Naive thymus-derived CD4-positive, alpha-beta T cell (primary cell): ENCODE data around the gene CHAC1. TPM values are rescaled to one million over a fixed set of nuclear protein-coding genes. Genes with fewer than 3 reads are reported as not detected.

Experiments used
- ATAC-seq: fragments of 150-1000 bp; cut with Tn5 transposase; 2 replicates; pipeline ENCODE4 v1.10.0; 2021; ENCODE audit warnings: mild to moderate bottlenecking, moderate library complexity
- CTCF ChIA-PET: fragments of 350-600 bp; sonication (Branson Sonifier 250); formaldehyde crosslinking; loops from one replicate; lab custom pipeline; 2021; ENCODE audit warnings: antibody characterized with exemption; lab: Charles Lee
- POLR2A ChIA-PET: fragments of 350-600 bp; sonication (Branson Sonifier 250); formaldehyde crosslinking; loops from one replicate; lab custom pipeline; 2021; ENCODE audit warnings: antibody characterized with exemption, inconsistent platforms; lab: Charles Lee
- DNase-seq, 9 donors: peaks; one replicate each; pipeline versions ENCODE4 v3.0.0 to v3.0.0-alpha.2; 2020 to 2022; ENCODE audit warnings: mixed read lengths in 1 of 9
- H3K27ac ChIP-seq: one replicate; pipeline ENCODE4 v1.7.0; 2013; ENCODE audit warnings: mild to moderate bottlenecking, low read depth, low read length, moderate library complexity
- H3K27me3 ChIP-seq, 2 donors: one replicate each; pipeline ENCODE4 v1.7.0; 2013; ENCODE audit warnings: low read length in 2 of 2, mild to moderate bottlenecking in 2 of 2, moderate library complexity in 2 of 2; ENCODE audit not compliant: control insufficient read depth in 2 of 2, insufficient read depth in 2 of 2
- H3K36me3 ChIP-seq, 3 experiments: 1 replicate in 2 of 3; 2 replicates in 1 of 3; pipeline ENCODE4 v1.7.0; 2013; ENCODE audit warnings: low read length in 3 of 3, mild to moderate bottlenecking in 3 of 3, moderate library complexity in 1 of 3; ENCODE audit not compliant: insufficient read depth in 3 of 3, control insufficient read depth in 2 of 3
- H3K4me1 ChIP-seq, 2 donors: one replicate each; pipeline ENCODE4 v1.7.0; 2013; ENCODE audit warnings: low read length in 2 of 2, mild to moderate bottlenecking in 2 of 2, moderate library complexity in 1 of 2; ENCODE audit not compliant: control insufficient read depth in 2 of 2, insufficient read depth in 2 of 2
- H3K4me3 ChIP-seq: 2 replicates; pipeline ENCODE4 v1.7.0; 2013; ENCODE audit warnings: mild to moderate bottlenecking, low read length
- H3K9me3 ChIP-seq, 3 experiments: 1 replicate in 2 of 3; 2 replicates in 1 of 3; pipeline ENCODE4 v1.7.0; 2013; ENCODE audit warnings: low read length in 3 of 3; ENCODE audit not compliant: control insufficient read depth in 2 of 3
- H3K27ac Mint-ChIP-seq, 9 donors: one replicate each; pipeline ENCODE4 v1.8.0; 2020 to 2022; ENCODE audit warnings: mixed read lengths in 9 of 9, mild to moderate bottlenecking in 8 of 9, moderate library complexity in 5 of 9, inconsistent platforms in 2 of 9
- H3K27me3 Mint-ChIP-seq, 5 donors: one replicate each; pipeline ENCODE4 v1.8.0; 2021 to 2022; ENCODE audit warnings: mixed read lengths in 5 of 5, mild to moderate bottlenecking in 1 of 5
- H3K36me3 Mint-ChIP-seq, 5 donors: one replicate each; pipeline ENCODE4 v1.8.0; 2020 to 2022; ENCODE audit warnings: mixed read lengths in 5 of 5, mild to moderate bottlenecking in 3 of 5, inconsistent platforms in 1 of 5
- H3K4me1 Mint-ChIP-seq, 7 donors: one replicate each; pipeline ENCODE4 v1.8.0; 2020 to 2022; ENCODE audit warnings: mixed read lengths in 7 of 7, mild to moderate bottlenecking in 3 of 7, inconsistent platforms in 1 of 7
- H3K4me3 Mint-ChIP-seq, 10 donors: one replicate each; pipeline ENCODE4 v1.8.0; 2020 to 2022; ENCODE audit warnings: mild to moderate bottlenecking in 10 of 10, mixed read lengths in 10 of 10, moderate library complexity in 6 of 10, inconsistent platforms in 2 of 10
- H3K9me3 Mint-ChIP-seq, 11 donors: one replicate each; pipeline ENCODE4 v1.8.0; 2020 to 2022; ENCODE audit warnings: mixed read lengths in 11 of 11, mild to moderate bottlenecking in 4 of 11, inconsistent platforms in 1 of 11, moderate library complexity in 1 of 11
- intact Hi-C, 2 donors: fragments of 100-400 bp; cut with micrococcal nuclease; formaldehyde crosslinking; loops; one replicate each; pipeline ENCODE4 v1.15.1; 2023
- polyA plus RNA-seq, 2 donors: library from polyadenylated mRNA; unstranded; fragments of 300-500 nt; fragmentation: Illumina TruSeq; gene quantifications; one replicate each; pipeline ENCODE4 v1.2.3, GENCODE V29; 2021
- total RNA-seq, 6 experiments: library from RNA in 5 of 6; stranded (reverse) in 5 of 6; gene quantifications; 1 replicate in 5 of 6; 2 replicates in 1 of 6; pipeline ENCODE4 v1.2.3 and lab custom pipeline; 2021 to 2026

Gene CHAC1
- total and polyA plus RNA-seq, 7 experiments from 2014 or later, result 0.24 to 5.7 (median 0.86) TPM; not detected in 1

DNA sequence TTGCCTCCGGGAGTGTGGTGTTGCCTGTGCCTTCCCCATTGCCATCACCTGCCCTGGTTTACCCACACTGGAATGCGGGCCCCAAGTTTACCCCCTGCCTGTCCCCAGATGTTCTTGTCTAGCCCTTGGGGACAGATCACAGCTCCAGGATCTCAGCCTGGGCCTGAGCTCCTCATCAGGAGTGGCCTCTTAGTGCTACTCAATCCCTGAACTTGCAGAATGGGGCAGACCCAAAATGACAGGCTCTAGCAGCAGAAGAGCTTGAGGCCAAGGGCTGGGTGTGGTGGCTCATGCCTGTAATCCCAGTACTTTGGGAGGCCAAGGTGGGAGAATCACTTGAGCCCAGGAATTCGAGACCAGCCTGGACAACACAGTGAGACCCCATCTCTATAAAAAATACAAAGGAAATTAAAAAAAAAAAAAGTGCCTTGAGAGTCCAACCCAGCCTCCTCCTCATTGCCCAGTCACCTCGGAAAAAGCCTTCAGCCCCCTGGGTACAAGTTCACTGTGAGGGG is 3.8 kb downstream of the CHAC1 start:
- no peak overlapping the region for H3K4me3 ChIP-seq
- H3K36me3 Mint-ChIP-seq, result peaks cover 0 to 8% (median 0%) of the 10 kb centered on the region in 5 donors
- no peaks in the 10 kb centered on the region for H3K9me3 ChIP-seq
- no peak overlapping the region for H3K27ac Mint-ChIP-seq
- H3K36me3 ChIP-seq, result no peaks in the 10 kb centered on the region
- H3K27ac ChIP-seq, result no peak overlapping the region
- H3K4me1 ChIP-seq, result peaks cover 10 to 12% of the 10 kb centered on the region in 2 donors
- peaks cover 12 to 36% (median 15%) of the 10 kb centered on the region in 7 donors for H3K4me1 Mint-ChIP-seq
- H3K4me3 Mint-ChIP-seq, result no peak overlapping the region
- ChIA-PET CTCF (no interaction called here), POLR2A (interaction anchor here (1.4 kb wide), 1 partner anchor 15 kb away, joined by 6 read pairs; no protein-coding TSS in a partner anchor)
- no peaks in the 10 kb centered on the region for H3K27me3 ChIP-seq
- ATAC-seq, result no peak
- intact Hi-C loops, result no loop called here
- DNase-seq, result no peak
- no peaks in the 10 kb centered on the region for H3K27me3 Mint-ChIP-seq
- peaks cover 0 to 2% (median 0%) of the 10 kb centered on the region in 11 donors for H3K9me3 Mint-ChIP-seq

DNA sequence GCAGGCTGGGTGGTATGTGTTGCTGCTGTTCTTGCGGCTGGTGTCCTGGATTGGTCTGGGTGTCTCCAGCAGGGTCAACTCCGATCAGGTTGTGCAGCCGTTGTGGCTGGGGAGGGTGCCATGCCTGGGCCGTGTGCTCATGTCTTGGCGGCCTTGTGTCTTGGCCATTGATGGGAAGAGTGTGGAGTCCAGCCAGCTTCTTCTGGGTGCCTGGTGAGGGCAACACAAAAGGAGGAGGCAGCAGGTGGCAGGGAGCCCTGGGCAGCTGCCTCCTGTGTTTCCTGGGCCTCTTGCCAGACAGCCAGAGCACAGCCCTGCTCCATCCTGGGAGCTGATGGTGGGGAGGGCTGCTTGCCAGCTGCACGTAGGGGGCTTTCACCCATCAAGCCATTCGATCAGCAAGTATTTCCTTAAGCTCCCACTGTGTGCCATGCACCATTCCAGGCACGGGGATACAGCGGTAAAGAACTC is 4.3 kb downstream of the CHAC1 start:
- CTCF ChIA-PET, result no interaction called here
- DNase-seq (no peak), ATAC-seq (no peak)
- no peak overlapping the region for H3K27ac ChIP-seq
- H3K4me3 ChIP-seq, result no peak overlapping the region
- H3K36me3 Mint-ChIP-seq, result peaks cover 0 to 8% (median 0%) of the 10 kb centered on the region in 5 donors
- H3K4me1 ChIP-seq, result peaks cover 5 to 7% of the 10 kb centered on the region in 2 donors
- no peak overlapping the region for H3K4me3 Mint-ChIP-seq
- H3K27me3 ChIP-seq, result no peaks in the 10 kb centered on the region
- peaks cover 11 to 31% (median 15%) of the 10 kb centered on the region in 7 donors for H3K4me1 Mint-ChIP-seq
- H3K9me3 ChIP-seq, result no peaks in the 10 kb centered on the region
- peak overlapping the region in 1 of 9 donors; percentile 50 for H3K27ac Mint-ChIP-seq
- POLR2A ChIA-PET, result interaction anchor here (1.4 kb wide), 1 partner anchor 15 kb away, joined by 6 read pairs; no protein-coding TSS in a partner anchor
- H3K36me3 ChIP-seq, result no peaks in the 10 kb centered on the region
- peaks cover 0 to 2% (median 0%) of the 10 kb centered on the region in 11 donors for H3K9me3 Mint-ChIP-seq
- H3K27me3 Mint-ChIP-seq, result no peaks in the 10 kb centered on the region
- intact Hi-C loops, result no loop called here

GRCh38 chr15:40958146-40958545 is 4.9 kb downstream of the CHAC1 start:
- Mint-ChIP-seq H3K27ac (no peak overlapping the region), H3K36me3 (peaks cover 0 to 8% (median 0%) of the 10 kb centered on the region in 5 donors), H3K27me3 (peaks cover 0 to 3% (median 0%) of the 10 kb centered on the region in 5 donors), H3K4me3 (peak overlapping the region in 1 of 10 donors; percentile 1), H3K4me1 (peaks cover 10 to 28% (median 13%) of the 10 kb centered on the region in 7 donors), H3K9me3 (peaks cover 0 to 1% (median 0%) of the 10 kb centered on the region in 11 donors)
- ATAC-seq, result no peak
- no peaks in the 10 kb centered on the region for H3K9me3 ChIP-seq
- peaks cover 3 to 7% of the 10 kb centered on the region in 2 donors for H3K4me1 ChIP-seq
- H3K36me3 ChIP-seq, result no peaks in the 10 kb centered on the region
- DNase-seq, result no peak
- intact Hi-C loops, result no loop called here
- CTCF ChIA-PET, result no interaction called here
- POLR2A ChIA-PET, result no interaction called here
- no peak overlapping the region for H3K27ac ChIP-seq
- no peaks in the 10 kb centered on the region for H3K27me3 ChIP-seq
- H3K4me3 ChIP-seq, result no peak overlapping the region

GRCh38 chr15:40958723-40959122 is 5.5 kb downstream of the CHAC1 start:
- intact Hi-C loops, result no loop called here
- Mint-ChIP-seq H3K27ac (peak overlapping the region in 2 of 9 donors; percentile 11 to 16), H3K9me3 (no peaks in the 10 kb centered on the region), H3K4me3 (peak overlapping the region in 1 of 10 donors; percentile 9), H3K36me3 (peaks cover 0 to 8% (median 0%) of the 10 kb centered on the region in 5 donors), H3K27me3 (peaks cover 0 to 4% (median 0%) of the 10 kb centered on the region in 5 donors), H3K4me1 (peaks cover 7 to 26% (median 9%) of the 10 kb centered on the region in 7 donors)
- DNase-seq (no peak), ATAC-seq (no peak)
- Histone ChIP-seq H3K4me1 (peaks cover 1 to 5% of the 10 kb centered on the region in 2 donors), H3K9me3 (no peaks in the 10 kb centered on the region), H3K27me3 (no peaks in the 10 kb centered on the region), H3K27ac (no peak overlapping the region), H3K36me3 (no peaks in the 10 kb centered on the region), H3K4me3 (no peak overlapping the region)
- POLR2A ChIA-PET, result no interaction called here
- CTCF ChIA-PET, result interaction anchor here (0.7 kb wide), 1 partner anchor 61 kb away, joined by 3 read pairs; no protein-coding TSS in a partner anchor

GRCh38 chr15:40959331-40960141 is 6.3 kb downstream of the CHAC1 start:
- ChIA-PET CTCF (interaction anchor here (0.7 kb wide), 1 partner anchor 61 kb away, joined by 3 read pairs; no protein-coding TSS in a partner anchor), POLR2A (no interaction called here)
- ATAC-seq (peak; percentile 14), DNase-seq (no peak)
- intact Hi-C loops, result no loop called here
- no peaks in the 10 kb centered on the region for H3K9me3 ChIP-seq
- H3K27ac Mint-ChIP-seq, result peak overlapping the region in 2 of 9 donors; percentile 14 to 19
- peaks cover 0 to 8% (median 0%) of the 10 kb centered on the region in 5 donors for H3K36me3 Mint-ChIP-seq
- H3K4me1 Mint-ChIP-seq, result peaks cover 0 to 18% (median 3%) of the 10 kb centered on the region in 7 donors
- no peak overlapping the region for H3K4me3 Mint-ChIP-seq
- no peaks in the 10 kb centered on the region for H3K9me3 Mint-ChIP-seq
- no peak overlapping the region for H3K4me3 ChIP-seq
- no peaks in the 10 kb centered on the region for H3K4me1 ChIP-seq
- no peaks in the 10 kb centered on the region for H3K27me3 ChIP-seq
- H3K36me3 ChIP-seq, result no peaks in the 10 kb centered on the region
- peaks cover 0 to 4% (median 0%) of the 10 kb centered on the region in 5 donors for H3K27me3 Mint-ChIP-seq
- no peak overlapping the region for H3K27ac ChIP-seq

- Histone ChIP-seq H3K27me3 (no peaks in the 10 kb centered on the region), H3K36me3 (no peaks in the 10 kb centered on the region), H3K27ac (no peak overlapping the region), H3K4me3 (no peak overlapping the region), H3K4me1 (no peaks in the 10 kb centered on the region), H3K9me3 (no peaks in the 10 kb centered on the region)
- intact Hi-C loops, result no loop called here
- no peak overlapping the region for H3K4me3 Mint-ChIP-seq
- peaks cover 0 to 8% (median 0%) of the 10 kb centered on the region in 5 donors for H3K36me3 Mint-ChIP-seq
- ATAC-seq (no peak), DNase-seq (no peak)
- peaks cover 0 to 5% (median 0%) of the 10 kb centered on the region in 5 donors for H3K27me3 Mint-ChIP-seq
- peaks cover 0 to 11% (median 3%) of the 10 kb centered on the region in 7 donors for H3K4me1 Mint-ChIP-seq
- POLR2A ChIA-PET, result no interaction called here
- CTCF ChIA-PET, result no interaction called here
- no peaks in the 10 kb centered on the region for H3K9me3 Mint-ChIP-seq
- H3K27ac Mint-ChIP-seq, result peak overlapping the region in 1 of 9 donors; percentile 14
These were observed 7.0 kb downstream of the CHAC1 start for GRCh38 chr15:40960151-40960885.
